Measurements from ENCODE around the gene RNU6-9.

DNA sequence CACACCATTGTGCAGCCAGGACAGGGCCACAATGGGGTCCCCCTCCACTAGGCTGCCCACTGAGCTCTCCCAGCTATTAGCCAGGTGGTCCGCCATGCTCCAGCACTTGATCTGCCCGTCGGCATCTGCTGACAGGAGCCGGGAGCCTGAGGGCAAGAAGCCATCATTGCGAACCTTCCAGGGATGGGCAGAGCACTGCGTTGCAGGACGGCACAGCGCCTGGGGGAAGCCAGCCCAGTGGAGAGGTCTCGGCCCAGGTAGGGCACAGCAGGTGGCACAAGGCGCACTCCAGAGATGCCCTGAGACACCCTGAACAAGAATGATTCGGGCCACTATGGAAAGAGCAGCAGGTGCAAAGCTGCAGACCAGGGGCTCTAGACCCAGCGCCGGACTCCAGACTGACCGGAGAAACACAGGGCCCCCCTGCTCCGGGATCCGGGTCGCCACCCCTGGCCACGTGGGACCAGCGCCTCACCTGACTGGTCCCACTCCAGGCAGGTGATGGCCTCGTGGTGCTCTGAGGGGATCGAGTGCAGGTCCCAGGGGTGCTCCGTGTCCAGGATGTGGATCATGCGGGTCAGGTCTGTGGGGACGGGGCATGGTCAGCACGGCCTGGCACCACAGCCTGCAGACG is 3.5 kb upstream of the RNU6-9 start:
- TF ChIP-seq JUN (CRISPR knock-in tag; IDR thresholded peaks at IDR 0.05) = no peak
- TF ChIP-seq, protein P1, sequence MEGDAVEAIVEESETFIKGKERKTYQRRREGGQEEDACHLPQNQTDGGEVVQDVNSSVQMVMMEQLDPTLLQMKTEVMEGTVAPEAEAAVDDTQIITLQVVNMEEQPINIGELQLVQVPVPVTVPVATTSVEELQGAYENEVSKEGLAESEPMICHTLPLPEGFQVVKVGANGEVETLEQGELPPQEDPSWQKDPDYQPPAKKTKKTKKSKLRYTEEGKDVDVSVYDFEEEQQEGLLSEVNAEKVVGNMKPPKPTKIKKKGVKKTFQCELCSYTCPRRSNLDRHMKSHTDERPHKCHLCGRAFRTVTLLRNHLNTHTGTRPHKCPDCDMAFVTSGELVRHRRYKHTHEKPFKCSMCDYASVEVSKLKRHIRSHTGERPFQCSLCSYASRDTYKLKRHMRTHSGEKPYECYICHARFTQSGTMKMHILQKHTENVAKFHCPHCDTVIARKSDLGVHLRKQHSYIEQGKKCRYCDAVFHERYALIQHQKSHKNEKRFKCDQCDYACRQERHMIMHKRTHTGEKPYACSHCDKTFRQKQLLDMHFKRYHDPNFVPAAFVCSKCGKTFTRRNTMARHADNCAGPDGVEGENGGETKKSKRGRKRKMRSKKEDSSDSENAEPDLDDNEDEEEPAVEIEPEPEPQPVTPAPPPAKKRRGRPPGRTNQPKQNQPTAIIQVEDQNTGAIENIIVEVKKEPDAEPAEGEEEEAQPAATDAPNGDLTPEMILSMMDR (IDR thresholded peaks at IDR 0.05) = no peak
- TF ChIP-seq ZNF232 (CRISPR knock-in tag; IDR thresholded peaks at IDR 0.05) = no peak
- TF ChIP-seq SP1 (CRISPR knock-in tag; conservative IDR thresholded peaks at IDR 0.05) = no peak
- TF ChIP-seq, protein P2, sequence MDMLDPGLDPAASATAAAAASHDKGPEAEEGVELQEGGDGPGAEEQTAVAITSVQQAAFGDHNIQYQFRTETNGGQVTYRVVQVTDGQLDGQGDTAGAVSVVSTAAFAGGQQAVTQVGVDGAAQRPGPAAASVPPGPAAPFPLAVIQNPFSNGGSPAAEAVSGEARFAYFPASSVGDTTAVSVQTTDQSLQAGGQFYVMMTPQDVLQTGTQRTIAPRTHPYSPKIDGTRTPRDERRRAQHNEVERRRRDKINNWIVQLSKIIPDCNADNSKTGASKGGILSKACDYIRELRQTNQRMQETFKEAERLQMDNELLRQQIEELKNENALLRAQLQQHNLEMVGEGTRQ (CRISPR knock-in tag; IDR thresholded peaks at IDR 0.05) = no peak
- no peak for TF ChIP-seq ZNF121 (CRISPR knock-in tag; IDR thresholded peaks at IDR 0.05)
- TF ChIP-seq, protein P3, sequence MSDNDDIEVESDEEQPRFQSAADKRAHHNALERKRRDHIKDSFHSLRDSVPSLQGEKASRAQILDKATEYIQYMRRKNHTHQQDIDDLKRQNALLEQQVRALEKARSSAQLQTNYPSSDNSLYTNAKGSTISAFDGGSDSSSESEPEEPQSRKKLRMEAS (CRISPR knock-in tag; IDR thresholded peaks at IDR 0.05) = no peak
- TF ChIP-seq CREM (CRISPR knock-in tag; IDR thresholded peaks at IDR 0.05) = no peak
- TF ChIP-seq, protein P4, sequence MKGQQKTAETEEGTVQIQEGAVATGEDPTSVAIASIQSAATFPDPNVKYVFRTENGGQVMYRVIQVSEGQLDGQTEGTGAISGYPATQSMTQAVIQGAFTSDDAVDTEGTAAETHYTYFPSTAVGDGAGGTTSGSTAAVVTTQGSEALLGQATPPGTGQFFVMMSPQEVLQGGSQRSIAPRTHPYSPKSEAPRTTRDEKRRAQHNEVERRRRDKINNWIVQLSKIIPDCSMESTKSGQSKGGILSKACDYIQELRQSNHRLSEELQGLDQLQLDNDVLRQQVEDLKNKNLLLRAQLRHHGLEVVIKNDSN (CRISPR knock-in tag; IDR thresholded peaks at IDR 0.05) = no peak
- TF ChIP-seq TP53 (CRISPR knock-in tag; IDR thresholded peaks at IDR 0.05) = no peak
- TF ChIP-seq CBFB (CRISPR knock-in tag; IDR thresholded peaks at IDR 0.05; ENCODE audit: low read depth) = no peak
- TF ChIP-seq, protein P5, sequence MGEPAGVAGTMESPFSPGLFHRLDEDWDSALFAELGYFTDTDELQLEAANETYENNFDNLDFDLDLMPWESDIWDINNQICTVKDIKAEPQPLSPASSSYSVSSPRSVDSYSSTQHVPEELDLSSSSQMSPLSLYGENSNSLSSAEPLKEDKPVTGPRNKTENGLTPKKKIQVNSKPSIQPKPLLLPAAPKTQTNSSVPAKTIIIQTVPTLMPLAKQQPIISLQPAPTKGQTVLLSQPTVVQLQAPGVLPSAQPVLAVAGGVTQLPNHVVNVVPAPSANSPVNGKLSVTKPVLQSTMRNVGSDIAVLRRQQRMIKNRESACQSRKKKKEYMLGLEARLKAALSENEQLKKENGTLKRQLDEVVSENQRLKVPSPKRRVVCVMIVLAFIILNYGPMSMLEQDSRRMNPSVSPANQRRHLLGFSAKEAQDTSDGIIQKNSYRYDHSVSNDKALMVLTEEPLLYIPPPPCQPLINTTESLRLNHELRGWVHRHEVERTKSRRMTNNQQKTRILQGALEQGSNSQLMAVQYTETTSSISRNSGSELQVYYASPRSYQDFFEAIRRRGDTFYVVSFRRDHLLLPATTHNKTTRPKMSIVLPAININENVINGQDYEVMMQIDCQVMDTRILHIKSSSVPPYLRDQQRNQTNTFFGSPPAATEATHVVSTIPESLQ (CRISPR knock-in tag; IDR thresholded peaks at IDR 0.05) = no peak
- TF ChIP-seq, protein P6, sequence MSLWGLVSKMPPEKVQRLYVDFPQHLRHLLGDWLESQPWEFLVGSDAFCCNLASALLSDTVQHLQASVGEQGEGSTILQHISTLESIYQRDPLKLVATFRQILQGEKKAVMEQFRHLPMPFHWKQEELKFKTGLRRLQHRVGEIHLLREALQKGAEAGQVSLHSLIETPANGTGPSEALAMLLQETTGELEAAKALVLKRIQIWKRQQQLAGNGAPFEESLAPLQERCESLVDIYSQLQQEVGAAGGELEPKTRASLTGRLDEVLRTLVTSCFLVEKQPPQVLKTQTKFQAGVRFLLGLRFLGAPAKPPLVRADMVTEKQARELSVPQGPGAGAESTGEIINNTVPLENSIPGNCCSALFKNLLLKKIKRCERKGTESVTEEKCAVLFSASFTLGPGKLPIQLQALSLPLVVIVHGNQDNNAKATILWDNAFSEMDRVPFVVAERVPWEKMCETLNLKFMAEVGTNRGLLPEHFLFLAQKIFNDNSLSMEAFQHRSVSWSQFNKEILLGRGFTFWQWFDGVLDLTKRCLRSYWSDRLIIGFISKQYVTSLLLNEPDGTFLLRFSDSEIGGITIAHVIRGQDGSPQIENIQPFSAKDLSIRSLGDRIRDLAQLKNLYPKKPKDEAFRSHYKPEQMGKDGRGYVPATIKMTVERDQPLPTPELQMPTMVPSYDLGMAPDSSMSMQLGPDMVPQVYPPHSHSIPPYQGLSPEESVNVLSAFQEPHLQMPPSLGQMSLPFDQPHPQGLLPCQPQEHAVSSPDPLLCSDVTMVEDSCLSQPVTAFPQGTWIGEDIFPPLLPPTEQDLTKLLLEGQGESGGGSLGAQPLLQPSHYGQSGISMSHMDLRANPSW (CRISPR knock-in tag; conservative IDR thresholded peaks at IDR 0.05; ENCODE audit: low read depth) = no peak
- TF ChIP-seq, protein P7, sequence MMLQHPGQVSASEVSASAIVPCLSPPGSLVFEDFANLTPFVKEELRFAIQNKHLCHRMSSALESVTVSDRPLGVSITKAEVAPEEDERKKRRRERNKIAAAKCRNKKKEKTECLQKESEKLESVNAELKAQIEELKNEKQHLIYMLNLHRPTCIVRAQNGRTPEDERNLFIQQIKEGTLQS (CRISPR knock-in tag; conservative IDR thresholded peaks at IDR 0.05) = no peak

Measured in WTC11 (cell line).